SK-N-SH treated with all-trans-retinoic acid at 6 μM for 48 hours (cell line): ENCODE results near the gene OBSCN.

ENCODE experiments used
- ATAC-seq: fragments of 200-7000 bp; cut with Tn5 transposase; 3 replicates; pipeline ENCODE4 v1.9.1; 2020; ENCODE audit warnings: mild to moderate bottlenecking, moderate library complexity
- GLIS3 ChIP-seq: fragments of 250-450 bp; sonication (Bioruptor Pico); IDR thresholded peaks from 2 replicates; pipeline ENCODE4 v1.5.0; 2020; ENCODE audit warnings: mild to moderate bottlenecking, moderate library complexity
- ISL1 ChIP-seq: fragments of 250-450 bp; sonication (Bioruptor Pico); IDR thresholded peaks from 2 replicates; pipeline ENCODE4 v2.1.2; 2022; ENCODE audit warnings: mild to moderate bottlenecking, moderate library complexity
- RARB ChIP-seq: fragments of 250-450 bp; sonication (Bioruptor Pico); IDR thresholded peaks from 2 replicates; pipeline ENCODE4 v1.8.0; 2021; ENCODE audit warnings: mild to moderate bottlenecking, moderate library complexity
- SNAI2 ChIP-seq: fragments of 250-450 bp; sonication (Bioruptor Pico); IDR thresholded peaks from 2 replicates; pipeline ENCODE4 v1.5.0; 2020; ENCODE audit warnings: mild to moderate bottlenecking, moderate library complexity
- TCF4 ChIP-seq: fragments of 250-450 bp; sonication (Bioruptor Pico); IDR thresholded peaks from 2 replicates; pipeline ENCODE4 v1.8.0; 2021; ENCODE audit warnings: mild to moderate bottlenecking, moderate library complexity, borderline replicate concordance
- ZNF565 ChIP-seq: fragments of 450-650 bp; formaldehyde crosslinking; conservative IDR thresholded peaks from 2 replicates; pipeline ENCODE4 v1.5.0; 2020; ENCODE audit warnings: low read depth, mild to moderate bottlenecking, moderate library complexity
- TF ChIP-seq, protein P1 (sequence below): fragments of 250-450 bp; sonication (Bioruptor Pico); IDR thresholded peaks from 2 replicates; pipeline ENCODE4 v1.5.1; 2020; ENCODE audit warnings: low read depth, mild to moderate bottlenecking, moderate library complexity
- TF ChIP-seq, protein P2 (sequence below): fragments of 250-450 bp; sonication (Bioruptor Pico); IDR thresholded peaks from 2 replicates; pipeline ENCODE4 v1.8.0; 2020; ENCODE audit warnings: mild to moderate bottlenecking, moderate library complexity, borderline replicate concordance

Gene OBSCN

DNA sequence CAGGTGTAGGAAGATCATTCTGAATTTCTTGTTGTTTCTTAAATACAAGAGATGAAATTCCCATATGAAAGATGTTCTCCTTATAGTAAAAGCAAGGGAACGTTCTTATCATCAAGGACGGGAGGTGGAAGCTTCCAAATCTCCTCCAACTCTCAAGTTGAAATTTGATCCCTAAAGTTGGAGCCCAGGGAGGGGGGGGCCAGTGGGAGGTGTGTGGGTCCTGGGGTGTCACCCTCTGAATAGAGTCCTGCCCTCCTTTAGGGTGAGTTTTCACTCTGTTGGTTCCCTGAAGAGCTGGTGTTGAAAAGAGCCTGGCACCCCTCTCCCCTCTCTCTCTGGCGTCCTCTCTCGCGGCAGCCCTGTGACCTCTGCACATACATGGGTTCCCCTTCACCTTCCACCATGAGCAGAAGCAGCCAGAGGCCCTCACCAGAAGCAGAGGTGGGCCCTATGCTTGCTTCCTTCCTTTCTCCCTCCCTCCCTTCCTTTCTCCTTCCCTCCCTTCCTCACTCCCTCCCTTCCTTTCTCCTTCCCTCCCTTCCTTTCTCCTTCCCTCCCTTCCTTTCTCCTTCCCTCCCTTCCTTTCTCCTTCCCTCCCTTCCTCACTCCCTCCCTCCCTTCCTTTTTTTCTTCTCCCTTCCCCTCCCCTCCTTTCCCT is 218.8 kb downstream of the OBSCN start:
- TF ChIP-seq GLIS3 (CRISPR knock-in tag) = no peak
- TF ChIP-seq, protein P1, sequence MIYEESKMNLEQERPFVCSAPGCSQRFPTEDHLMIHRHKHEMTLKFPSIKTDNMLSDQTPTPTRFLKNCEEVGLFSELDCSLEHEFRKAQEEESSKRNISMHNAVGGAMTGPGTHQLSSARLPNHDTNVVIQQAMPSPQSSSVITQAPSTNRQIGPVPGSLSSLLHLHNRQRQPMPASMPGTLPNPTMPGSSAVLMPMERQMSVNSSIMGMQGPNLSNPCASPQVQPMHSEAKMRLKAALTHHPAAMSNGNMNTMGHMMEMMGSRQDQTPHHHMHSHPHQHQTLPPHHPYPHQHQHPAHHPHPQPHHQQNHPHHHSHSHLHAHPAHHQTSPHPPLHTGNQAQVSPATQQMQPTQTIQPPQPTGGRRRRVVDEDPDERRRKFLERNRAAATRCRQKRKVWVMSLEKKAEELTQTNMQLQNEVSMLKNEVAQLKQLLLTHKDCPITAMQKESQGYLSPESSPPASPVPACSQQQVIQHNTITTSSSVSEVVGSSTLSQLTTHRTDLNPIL (CRISPR knock-in tag) = no peak
- TF ChIP-seq ZNF565 (CRISPR knock-in tag) = no peak
- no peak for TF ChIP-seq RARB (CRISPR knock-in tag)

DNA sequence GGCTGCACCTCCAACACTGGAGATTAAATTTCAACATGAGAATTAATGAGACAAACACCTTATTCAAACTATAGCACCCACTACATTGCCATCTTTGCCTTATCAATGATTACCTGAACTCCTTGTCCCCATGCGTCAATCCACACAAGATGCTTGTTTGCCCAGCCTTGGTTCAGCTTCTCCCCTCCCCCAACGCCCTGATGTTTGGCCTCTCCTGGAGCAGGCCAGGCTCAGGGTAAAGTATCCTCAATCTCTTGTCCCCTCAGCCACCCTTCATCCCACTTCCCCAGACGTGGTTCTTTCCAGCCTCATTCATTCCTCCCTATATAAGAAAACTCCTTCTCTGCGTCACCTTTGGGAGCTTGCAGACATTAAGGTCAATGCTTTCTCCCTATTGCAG is 220.6 kb downstream of the OBSCN start:
- no peak for TF ChIP-seq SNAI2 (CRISPR knock-in tag)
- TF ChIP-seq, protein P2, sequence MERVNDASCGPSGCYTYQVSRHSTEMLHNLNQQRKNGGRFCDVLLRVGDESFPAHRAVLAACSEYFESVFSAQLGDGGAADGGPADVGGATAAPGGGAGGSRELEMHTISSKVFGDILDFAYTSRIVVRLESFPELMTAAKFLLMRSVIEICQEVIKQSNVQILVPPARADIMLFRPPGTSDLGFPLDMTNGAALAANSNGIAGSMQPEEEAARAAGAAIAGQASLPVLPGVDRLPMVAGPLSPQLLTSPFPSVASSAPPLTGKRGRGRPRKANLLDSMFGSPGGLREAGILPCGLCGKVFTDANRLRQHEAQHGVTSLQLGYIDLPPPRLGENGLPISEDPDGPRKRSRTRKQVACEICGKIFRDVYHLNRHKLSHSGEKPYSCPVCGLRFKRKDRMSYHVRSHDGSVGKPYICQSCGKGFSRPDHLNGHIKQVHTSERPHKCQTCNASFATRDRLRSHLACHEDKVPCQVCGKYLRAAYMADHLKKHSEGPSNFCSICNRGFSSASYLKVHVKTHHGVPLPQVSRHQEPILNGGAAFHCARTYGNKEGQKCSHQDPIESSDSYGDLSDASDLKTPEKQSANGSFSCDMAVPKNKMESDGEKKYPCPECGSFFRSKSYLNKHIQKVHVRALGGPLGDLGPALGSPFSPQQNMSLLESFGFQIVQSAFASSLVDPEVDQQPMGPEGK (CRISPR knock-in tag) = no peak
- TF ChIP-seq TCF4 (CRISPR knock-in tag) = no peak
- TF ChIP-seq ISL1 (CRISPR knock-in tag) = no peak
- TF ChIP-seq, all 23 proteins: peak for 0
- ATAC-seq = no peak

More for the DNA sequence above, 218.8 kb downstream of the OBSCN start:
- no peak for ATAC-seq
